ENCODE results near the gene PRPSAP1.
A peak's percentile ranks its signal among the peaks of the same experiment; 100 is the strongest.

The PRPSAP1 gene

GRCh38 chr17:76353599-76354316 is at the start of gene PRPSAP1:
Gene PRPSAP1 (minus strand): TSS chr17:76353916. CDS start chr17:76353703, 213 bp downstream.
- peak; percentile 75 for DNase-seq

- DNase-seq, result no peak
Measured at GRCh38 chr17:76402711-76403110, 49.0 kb upstream of the PRPSAP1 start.

- DNase-seq, result no peak
Measured at GRCh38 chr17:76399175-76400172, 45.8 kb upstream of the PRPSAP1 start.

GRCh38 chr17:76398523-76399174 is 44.9 kb upstream of the PRPSAP1 start:
- DNase-seq, result no peak

GRCh38 chr17:76397687-76398522 is 44.2 kb upstream of the PRPSAP1 start:
- peak; percentile 16 for DNase-seq

GRCh38 chr17:76397184-76397583 is 43.5 kb upstream of the PRPSAP1 start:
- no peak for DNase-seq

GRCh38 chr17:76395980-76396379 is 42.3 kb upstream of the PRPSAP1 start:
- DNase-seq, result no peak

- no peak for DNase-seq
Measured at GRCh38 chr17:76394166-76394565, 40.5 kb upstream of the PRPSAP1 start.

- DNase-seq, result no peak
Measured at GRCh38 chr17:76391200-76391715, 37.5 kb upstream of the PRPSAP1 start.

GRCh38 chr17:76390003-76390421 is 36.3 kb upstream of the PRPSAP1 start:
- no peak for DNase-seq

- DNase-seq, result no peak
Measured at GRCh38 chr17:76388966-76389888, 35.5 kb upstream of the PRPSAP1 start.

- no peak for DNase-seq
Measured at GRCh38 chr17:76386966-76387765, 33.5 kb upstream of the PRPSAP1 start.

- DNase-seq, result peak; percentile 28
Measured at GRCh38 chr17:76385892-76386786, 32.4 kb upstream of the PRPSAP1 start.

- no peak for DNase-seq
Measured at GRCh38 chr17:76384987-76385891, 31.5 kb upstream of the PRPSAP1 start.

- no peak for DNase-seq
Measured at GRCh38 chr17:76384222-76384986, 30.7 kb upstream of the PRPSAP1 start, which contains the start of gene SPHK1. Gene SPHK1 (plus strand): TSS chr17:76384609. CDS start chr17:76385645, 1,036 bp downstream.

GRCh38 chr17:76383546-76384221 is 30.0 kb upstream of the PRPSAP1 start:
- DNase-seq, result no peak

Measured in NCI-H748 treated with DMSO at 0.1 percent for 48 hours (cell line).